ENCODE measurements around the gene BRIP1. TPM values are rescaled to one million over a fixed set of nuclear protein-coding genes. Genes with fewer than 3 reads are reported as not detected.

The BRIP1 gene
- total RNA-seq, 4 donors from 2014 or later, result 0.80 to 2.4 (median 0.93) TPM

DNA sequence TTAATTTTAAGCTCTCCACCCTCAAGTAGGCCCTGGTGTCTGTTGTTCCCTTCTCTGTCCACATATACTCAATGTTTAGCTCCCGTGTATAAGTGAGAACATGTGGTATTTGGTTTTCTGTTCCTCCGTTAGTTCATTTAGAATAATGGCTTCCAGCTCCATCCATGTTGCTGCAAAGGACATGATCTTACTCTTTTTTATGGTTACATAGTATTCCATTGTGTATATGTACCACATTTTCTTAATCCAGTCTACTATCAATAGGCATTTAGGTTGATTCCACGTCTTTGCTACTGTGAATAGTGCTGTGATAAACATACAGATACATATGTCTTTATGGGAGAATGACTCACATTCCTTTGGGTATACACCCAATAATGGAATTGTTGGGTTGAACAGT is 160.9 kb downstream of the BRIP1 start:
- DNase-seq (ENCODE audit: low spot score in 2 of 2), result no peak
- intact Hi-C loops (cut with DNase I; ENCODE audit: low total_unique reads), result no loop called here
- 93 to 95% methylated on average over 3 of the region's 3 CpGs for WGBS, 2 donors
- no peak overlapping the region for H3K4me3 ChIP-seq (ENCODE audit: low read depth, poor library complexity, severe bottlenecking)
- TF ChIP-seq, protein P1, sequence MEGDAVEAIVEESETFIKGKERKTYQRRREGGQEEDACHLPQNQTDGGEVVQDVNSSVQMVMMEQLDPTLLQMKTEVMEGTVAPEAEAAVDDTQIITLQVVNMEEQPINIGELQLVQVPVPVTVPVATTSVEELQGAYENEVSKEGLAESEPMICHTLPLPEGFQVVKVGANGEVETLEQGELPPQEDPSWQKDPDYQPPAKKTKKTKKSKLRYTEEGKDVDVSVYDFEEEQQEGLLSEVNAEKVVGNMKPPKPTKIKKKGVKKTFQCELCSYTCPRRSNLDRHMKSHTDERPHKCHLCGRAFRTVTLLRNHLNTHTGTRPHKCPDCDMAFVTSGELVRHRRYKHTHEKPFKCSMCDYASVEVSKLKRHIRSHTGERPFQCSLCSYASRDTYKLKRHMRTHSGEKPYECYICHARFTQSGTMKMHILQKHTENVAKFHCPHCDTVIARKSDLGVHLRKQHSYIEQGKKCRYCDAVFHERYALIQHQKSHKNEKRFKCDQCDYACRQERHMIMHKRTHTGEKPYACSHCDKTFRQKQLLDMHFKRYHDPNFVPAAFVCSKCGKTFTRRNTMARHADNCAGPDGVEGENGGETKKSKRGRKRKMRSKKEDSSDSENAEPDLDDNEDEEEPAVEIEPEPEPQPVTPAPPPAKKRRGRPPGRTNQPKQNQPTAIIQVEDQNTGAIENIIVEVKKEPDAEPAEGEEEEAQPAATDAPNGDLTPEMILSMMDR (IDR thresholded peaks at IDR 0.05), result no peak
- no peak for TF ChIP-seq POLR2A (IDR thresholded peaks at IDR 0.05)

DNA sequence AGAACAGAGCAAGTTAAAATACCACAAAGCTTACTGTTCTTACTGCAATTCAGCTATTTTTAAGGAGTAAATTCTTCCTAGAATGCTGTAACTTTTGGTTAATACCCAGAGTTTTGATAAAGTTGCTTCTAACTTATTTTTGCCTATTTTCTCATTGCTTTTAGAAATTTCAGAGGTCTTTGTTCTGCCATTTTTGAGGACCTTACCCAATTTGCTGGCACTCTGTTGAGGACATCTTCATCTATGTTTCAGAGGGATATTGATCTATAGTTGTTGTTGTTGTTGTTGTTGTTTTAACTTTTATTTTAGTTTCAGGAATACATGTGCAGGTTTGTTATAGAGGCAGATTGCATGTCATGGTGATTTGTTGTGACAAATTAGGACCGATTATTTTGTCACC is 161.3 kb downstream of the BRIP1 start:
- no peak for TF ChIP-seq POLR2A (IDR thresholded peaks at IDR 0.05)
- TF ChIP-seq, protein P1 (IDR thresholded peaks at IDR 0.05), result no peak
- 97 to 100% methylated on average over 1 of the region's 1 CpG for WGBS, 2 donors

DNA sequence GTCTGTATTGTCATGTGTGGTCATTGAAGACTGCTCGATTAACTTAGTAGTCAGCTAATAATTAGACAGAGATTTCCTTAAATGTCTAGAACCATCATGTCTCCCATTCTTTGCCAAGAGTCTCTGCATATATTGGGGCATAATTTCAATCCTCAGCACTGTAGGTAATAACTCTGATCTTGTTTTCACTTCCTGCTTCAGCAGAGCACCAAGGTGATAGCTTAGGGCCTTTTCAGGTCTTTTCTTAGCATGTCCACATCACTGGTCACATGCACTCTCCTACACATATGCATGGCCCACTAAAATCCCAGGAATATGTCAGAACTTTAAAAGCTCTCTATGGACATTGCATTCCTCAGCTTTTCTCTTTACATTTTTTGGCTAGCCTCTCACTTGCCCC is 162.0 kb downstream of the BRIP1 start:
- TF ChIP-seq, protein P1 (IDR thresholded peaks at IDR 0.05), result no peak
- no peak for TF ChIP-seq POLR2A (IDR thresholded peaks at IDR 0.05)
- intact Hi-C loops (cut with DNase I; ENCODE audit: low total_unique reads), result no loop called here
- H3K4me3 ChIP-seq (ENCODE audit: low read depth, poor library complexity, severe bottlenecking), result no peak overlapping the region
- WGBS, 2 donors, result 97 to 100% methylated on average over 1 of the region's 1 CpG
- no peak for DNase-seq (ENCODE audit: low spot score in 2 of 2)

More for the DNA sequence above, 161.3 kb downstream of the BRIP1 start:
- H3K4me3 ChIP-seq (ENCODE audit: low read depth, poor library complexity, severe bottlenecking), result no peak overlapping the region
- DNase-seq (ENCODE audit: low spot score in 2 of 2), result no peak
- intact Hi-C loops (cut with DNase I; ENCODE audit: low total_unique reads), result no loop called here

DNA sequence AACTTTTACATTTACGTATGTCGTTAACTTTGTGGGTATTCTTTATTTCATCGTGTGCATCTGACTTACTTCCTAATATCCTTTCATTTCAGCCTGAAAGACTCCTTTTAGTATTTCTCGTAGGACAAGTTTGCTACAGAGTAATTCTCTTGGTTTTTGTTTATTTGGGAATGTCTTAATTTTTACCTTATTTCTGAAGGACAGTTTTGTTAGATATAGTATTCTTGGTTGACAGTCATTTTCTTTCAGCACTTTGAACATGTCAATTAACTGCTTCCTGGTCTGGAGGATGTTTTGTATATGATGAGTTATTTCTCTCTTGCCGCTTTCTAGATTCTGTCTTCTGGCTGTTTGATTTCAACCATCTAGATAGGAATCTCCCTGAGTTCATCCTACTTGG is 163.1 kb downstream of the BRIP1 start:
- intact Hi-C loops (cut with DNase I; ENCODE audit: low total_unique reads), result no loop called here
- 93 to 95% methylated on average over 5 of the region's 5 CpGs for WGBS, 2 donors
- no peak overlapping the region for H3K4me3 ChIP-seq (ENCODE audit: low read depth, poor library complexity, severe bottlenecking)
- no peak for DNase-seq (ENCODE audit: low spot score in 2 of 2)
- TF ChIP-seq, protein P1 (IDR thresholded peaks at IDR 0.05), result no peak
- no peak for TF ChIP-seq POLR2A (IDR thresholded peaks at IDR 0.05)

DNA sequence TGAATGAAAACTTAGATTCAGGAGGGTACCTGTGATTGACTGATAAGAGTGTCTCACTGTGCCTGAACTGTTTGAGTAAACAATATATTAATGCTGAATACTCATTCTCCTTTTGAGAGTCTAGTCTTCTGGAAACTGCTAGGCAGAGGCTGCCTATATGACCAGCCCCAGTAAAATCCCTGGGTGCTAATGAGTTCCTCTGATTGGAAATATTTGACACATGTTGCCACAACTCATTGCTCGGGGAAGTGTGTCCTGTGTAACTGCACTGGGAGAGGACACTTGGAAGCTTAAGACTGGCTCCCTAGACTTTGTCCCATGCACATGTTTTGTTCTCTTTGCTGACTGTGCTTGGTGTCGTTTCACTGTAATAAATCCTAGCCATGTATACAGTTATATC is 163.6 kb downstream of the BRIP1 start:
- intact Hi-C loops (cut with DNase I; ENCODE audit: low total_unique reads), result no loop called here
- WGBS, 2 donors, result 75 to 77% methylated on average over 2 of the region's 2 CpGs
- TF ChIP-seq, protein P1 (IDR thresholded peaks at IDR 0.05), result no peak
- no peak for TF ChIP-seq POLR2A (IDR thresholded peaks at IDR 0.05)
- no peak for DNase-seq (ENCODE audit: low spot score in 2 of 2)
- no peak overlapping the region for H3K4me3 ChIP-seq (ENCODE audit: low read depth, poor library complexity, severe bottlenecking)

DNA sequence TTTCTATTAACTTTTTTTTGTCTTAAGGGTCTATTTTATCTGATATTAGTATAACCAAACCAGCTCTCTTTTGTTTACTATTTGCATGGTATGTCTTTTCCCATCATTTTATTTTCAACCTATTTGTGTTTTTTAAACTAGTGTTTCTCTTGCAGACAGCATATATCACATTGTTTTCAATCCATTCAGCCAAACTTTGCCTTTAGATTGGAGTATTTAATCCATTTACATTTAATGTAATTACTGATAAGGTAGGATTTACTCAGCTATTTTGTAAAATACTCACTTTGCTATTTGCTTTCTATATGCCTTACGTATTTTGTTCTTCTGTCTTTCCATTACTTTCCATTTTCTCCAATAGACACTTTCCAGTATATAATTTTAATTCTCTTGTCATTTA is 164.3 kb downstream of the BRIP1 start:
- intact Hi-C loops (cut with DNase I; ENCODE audit: low total_unique reads), result no loop called here
- TF ChIP-seq, protein P1 (IDR thresholded peaks at IDR 0.05), result no peak
- no peak for TF ChIP-seq POLR2A (IDR thresholded peaks at IDR 0.05)
- WGBS, 2 donors, result 95 to 98% methylated on average over 1 of the region's 1 CpG
- H3K4me3 ChIP-seq (ENCODE audit: low read depth, poor library complexity, severe bottlenecking), result no peak overlapping the region
- DNase-seq (ENCODE audit: low spot score in 2 of 2), result no peak

All from lower leg skin (tissue), 4 donors.